ENCODE results near the gene MTRF1L. TPM values are rescaled to one million over a fixed set of nuclear protein-coding genes. Genes with fewer than 3 reads are reported as not detected.

The MTRF1L gene
- total and polyA plus RNA-seq, 2 of the 13 experiments (the other 11 are each of a cell fraction or from before 2014, with no cell fraction given), result 17.6 to 28.7 TPM

DNA sequence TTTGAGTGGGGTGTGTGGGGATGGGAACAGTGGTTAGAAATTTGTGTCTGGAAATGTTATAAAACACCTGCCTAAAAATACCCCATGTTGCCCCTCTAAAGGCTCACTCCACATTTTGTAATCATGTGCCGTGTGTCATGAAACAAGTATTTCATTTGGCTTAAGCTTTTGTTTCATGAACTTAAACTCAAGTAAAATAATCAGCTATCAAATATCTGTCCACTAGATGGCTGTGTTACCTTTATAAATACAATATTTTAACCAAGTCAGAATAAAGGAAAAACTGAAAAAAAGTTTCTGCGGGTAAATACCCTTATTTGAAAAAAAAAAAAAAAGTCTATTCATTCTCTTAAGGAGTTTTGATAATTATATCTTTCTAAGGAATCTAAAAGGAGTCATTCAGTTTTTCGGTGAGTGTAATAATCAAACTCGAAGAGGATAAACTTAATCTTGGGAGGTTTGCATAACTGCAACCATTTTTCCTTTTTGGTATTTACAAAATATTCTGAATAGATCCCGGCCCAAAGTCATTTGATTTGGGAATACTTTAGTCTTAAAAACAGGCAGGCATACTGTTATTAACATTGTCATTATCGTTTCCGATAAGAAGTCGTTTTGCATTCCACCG lies 29.9 kb upstream of the MTRF1L start:
- no TSS peak for BruUV-seq (replicated peaks)
- Histone ChIP-seq H3K36me3 (replicated peaks in 1 of 2; ENCODE audit: control insufficient read depth in 1 of 2, insufficient read depth in 2 of 2, low read length in 2 of 2) (no peaks in the 10 kb centered on the region), H2AFZ (ENCODE audit: low read length) (no peak overlapping the region), H3K79me2 (ENCODE audit: insufficient read depth, low read length) (no peaks in the 10 kb centered on the region), H3K4me3 (replicated peaks in 1 of 3; ENCODE audit: insufficient read depth in 1 of 3, low read depth in 2 of 3, low read length in 3 of 3) (no peak overlapping the region), H3K4me2 (ENCODE audit: low read depth, low read length) (no peak overlapping the region), H3K9ac (ENCODE audit: insufficient read depth, low read depth, low read length) (no peak overlapping the region), H3K27ac (ENCODE audit: extremely low read length, insufficient read depth, low read length) (no peak overlapping the region), H3K27me3 (ENCODE audit: control insufficient read depth in 1 of 2, insufficient read depth in 2 of 2, low read length in 2 of 2) (no peaks in the 10 kb centered on the region), H4K20me1 (ENCODE audit: insufficient read depth, low read length) (no peaks in the 10 kb centered on the region), H3K9me3 (ENCODE audit: low read length) (no peaks in the 10 kb centered on the region), H3K4me1 (ENCODE audit: insufficient read depth, low read length) (peaks cover 12% of the 10 kb centered on the region)
- TF ChIP-seq ZBTB33 (CRISPR knock-in tag; IDR thresholded peaks at IDR 0.05) (no peak), STAG1 (CRISPR knock-in tag; IDR thresholded peaks at IDR 0.05) (peak; percentile 51), SMC3 (IDR thresholded peaks at IDR 0.05; ENCODE audit: low read length) (0 out of 2 replicates have a peak, but pooled peaks have one; percentile 7), TAF15 (IDR thresholded peaks at IDR 0.05; ENCODE audit: low read depth, low read length, poor library complexity, severe bottlenecking) (no peak)
- TF ChIP-seq, protein P1, sequence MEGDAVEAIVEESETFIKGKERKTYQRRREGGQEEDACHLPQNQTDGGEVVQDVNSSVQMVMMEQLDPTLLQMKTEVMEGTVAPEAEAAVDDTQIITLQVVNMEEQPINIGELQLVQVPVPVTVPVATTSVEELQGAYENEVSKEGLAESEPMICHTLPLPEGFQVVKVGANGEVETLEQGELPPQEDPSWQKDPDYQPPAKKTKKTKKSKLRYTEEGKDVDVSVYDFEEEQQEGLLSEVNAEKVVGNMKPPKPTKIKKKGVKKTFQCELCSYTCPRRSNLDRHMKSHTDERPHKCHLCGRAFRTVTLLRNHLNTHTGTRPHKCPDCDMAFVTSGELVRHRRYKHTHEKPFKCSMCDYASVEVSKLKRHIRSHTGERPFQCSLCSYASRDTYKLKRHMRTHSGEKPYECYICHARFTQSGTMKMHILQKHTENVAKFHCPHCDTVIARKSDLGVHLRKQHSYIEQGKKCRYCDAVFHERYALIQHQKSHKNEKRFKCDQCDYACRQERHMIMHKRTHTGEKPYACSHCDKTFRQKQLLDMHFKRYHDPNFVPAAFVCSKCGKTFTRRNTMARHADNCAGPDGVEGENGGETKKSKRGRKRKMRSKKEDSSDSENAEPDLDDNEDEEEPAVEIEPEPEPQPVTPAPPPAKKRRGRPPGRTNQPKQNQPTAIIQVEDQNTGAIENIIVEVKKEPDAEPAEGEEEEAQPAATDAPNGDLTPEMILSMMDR (CRISPR knock-in tag; IDR thresholded peaks at IDR 0.05), result peak; percentile 25; the same call in 1 of the 2 replicates
- FAIRE-seq, result no peak
- peak; percentile 22 for DNase-seq (ENCODE audit: low spot score)
- WGBS (ENCODE audit: low lambda C conversion rate), result 59% methylated on average over 9 of the region's 9 CpGs
- ChIA-PET POLR2A (no interaction called here), CTCF (ENCODE audit: low intra/inter-chr PET ratio, low total read pairs) (interaction anchor here (0.6 to 2.1 kb wide), 3 partner anchors 75 to 480 kb away, joined by 3 to 8 read pairs (median 8); no protein-coding TSS in a partner anchor)
- intact Hi-C loops (cut with micrococcal nuclease; ENCODE audit: unreplicated experiment), result loop anchor here (1.0 to 5.0 kb wide), 3 partner anchors 280 to 915 kb away; no protein-coding TSS in a partner anchor
- ATAC-seq, result no peak
- in situ Hi-C loops (cut with HindIII; ENCODE audit: extremely low pct_ligation_motif_present, low pct_unique_long_range_greater_than_20kb), result loop anchor here (10.0 to 25.0 kb wide), 2 partner anchors 282 to 480 kb away; no protein-coding TSS in a partner anchor

Data from HepG2 (cell line).